ENCODE data around the gene SNAPC4.

SNAPC4 gene

GRCh38 chr9:136364942-136365774 is 34.8 kb downstream of the SNAPC4 start:
- Histone ChIP-seq H3K4me1 (ENCODE audit: control insufficient read depth in 1 of 2, insufficient read depth in 2 of 2, low read length in 2 of 2) (peaks cover 8 to 15% of the 10 kb centered on the region in 2 donors), H3K4me3 (ENCODE audit: low read depth in 1 of 2, low read length in 2 of 2) (no peak overlapping the region), H3K36me3 (ENCODE audit: control insufficient read depth in 1 of 2, insufficient read depth in 2 of 2, low read length in 2 of 2) (peaks cover 0 to 5% of the 10 kb centered on the region in 2 donors), H3K9ac (ENCODE audit: low read depth in 1 of 2, low read length in 2 of 2) (no peak overlapping the region), H3K27me3 (ENCODE audit: control insufficient read depth in 1 of 2, insufficient read depth in 2 of 2, low read length in 2 of 2) (no peaks in the 10 kb centered on the region), H3K9me3 (ENCODE audit: control insufficient read depth in 1 of 2, low read length in 2 of 2) (no peaks in the 10 kb centered on the region), H3K27ac (ENCODE audit: low read depth, low read length) (no peak overlapping the region)

GRCh38 chr9:136363949-136364748 is 35.8 kb downstream of the SNAPC4 start:
- H3K4me3 ChIP-seq (ENCODE audit: low read depth in 1 of 2, low read length in 2 of 2) = peak overlapping the region in 1 of 2 donors; percentile 32
- no peaks in the 10 kb centered on the region for H3K9me3 ChIP-seq (ENCODE audit: control insufficient read depth in 1 of 2, low read length in 2 of 2)
- H3K27ac ChIP-seq (ENCODE audit: low read depth, low read length) = no peak overlapping the region
- H3K36me3 ChIP-seq (ENCODE audit: control insufficient read depth in 1 of 2, insufficient read depth in 2 of 2, low read length in 2 of 2) = peaks cover 0 to 9% of the 10 kb centered on the region in 2 donors
- H3K9ac ChIP-seq (ENCODE audit: low read depth in 1 of 2, low read length in 2 of 2) = no peak overlapping the region
- no peaks in the 10 kb centered on the region for H3K27me3 ChIP-seq (ENCODE audit: control insufficient read depth in 1 of 2, insufficient read depth in 2 of 2, low read length in 2 of 2)
- H3K4me1 ChIP-seq (ENCODE audit: control insufficient read depth in 1 of 2, insufficient read depth in 2 of 2, low read length in 2 of 2) = peaks cover 8 to 15% of the 10 kb centered on the region in 2 donors

GRCh38 chr9:136363106-136363948 is 36.6 kb downstream of the SNAPC4 start, which contains the start of gene DNLZ:
Gene DNLZ, minus strand, starts transcription at chr9:136363744. Its CDS starts 30 bp downstream, at chr9:136363714.
- H3K27me3 ChIP-seq (ENCODE audit: control insufficient read depth in 1 of 2, insufficient read depth in 2 of 2, low read length in 2 of 2) = no peaks in the 10 kb centered on the region
- peaks cover 0 to 9% of the 10 kb centered on the region in 2 donors for H3K36me3 ChIP-seq (ENCODE audit: control insufficient read depth in 1 of 2, insufficient read depth in 2 of 2, low read length in 2 of 2)
- H3K4me3 ChIP-seq (ENCODE audit: low read depth in 1 of 2, low read length in 2 of 2) = peak within 1 kb of the TSS; percentile 56 to 77
- peak within 1 kb of the TSS; percentile 78 for H3K27ac ChIP-seq (ENCODE audit: low read depth, low read length)
- H3K9ac ChIP-seq (ENCODE audit: low read depth in 1 of 2, low read length in 2 of 2) = peak within 1 kb of the TSS; percentile 11 to 43
- no peaks in the 10 kb centered on the region for H3K9me3 ChIP-seq (ENCODE audit: control insufficient read depth in 1 of 2, low read length in 2 of 2)
- H3K4me1 ChIP-seq (ENCODE audit: control insufficient read depth in 1 of 2, insufficient read depth in 2 of 2, low read length in 2 of 2) = peaks cover 8 to 15% of the 10 kb centered on the region in 2 donors

- H3K4me1 ChIP-seq (ENCODE audit: control insufficient read depth in 1 of 2, insufficient read depth in 2 of 2, low read length in 2 of 2) = peaks cover 8 to 15% of the 10 kb centered on the region in 2 donors
- H3K27me3 ChIP-seq (ENCODE audit: control insufficient read depth in 1 of 2, insufficient read depth in 2 of 2, low read length in 2 of 2) = no peaks in the 10 kb centered on the region
- H3K36me3 ChIP-seq (ENCODE audit: control insufficient read depth in 1 of 2, insufficient read depth in 2 of 2, low read length in 2 of 2) = peaks cover 0 to 9% of the 10 kb centered on the region in 2 donors
- no peak overlapping the region for H3K4me3 ChIP-seq (ENCODE audit: low read depth in 1 of 2, low read length in 2 of 2)
- peak overlapping the region in 1 of 2 donors; percentile 11 for H3K9ac ChIP-seq (ENCODE audit: low read depth in 1 of 2, low read length in 2 of 2)
- no peak overlapping the region for H3K27ac ChIP-seq (ENCODE audit: low read depth, low read length)
- no peaks in the 10 kb centered on the region for H3K9me3 ChIP-seq (ENCODE audit: control insufficient read depth in 1 of 2, low read length in 2 of 2)
Observed at GRCh38 chr9:136362450-136362784, 37.6 kb downstream of the SNAPC4 start.

GRCh38 chr9:136361754-136362449 is 38.1 kb downstream of the SNAPC4 start:
- Histone ChIP-seq H3K4me1 (ENCODE audit: control insufficient read depth in 1 of 2, insufficient read depth in 2 of 2, low read length in 2 of 2) (peaks cover 8 to 15% of the 10 kb centered on the region in 2 donors), H3K4me3 (ENCODE audit: low read depth in 1 of 2, low read length in 2 of 2) (no peak overlapping the region), H3K27me3 (ENCODE audit: control insufficient read depth in 1 of 2, insufficient read depth in 2 of 2, low read length in 2 of 2) (no peaks in the 10 kb centered on the region), H3K36me3 (ENCODE audit: control insufficient read depth in 1 of 2, insufficient read depth in 2 of 2, low read length in 2 of 2) (peaks cover 0 to 9% of the 10 kb centered on the region in 2 donors), H3K9me3 (ENCODE audit: control insufficient read depth in 1 of 2, low read length in 2 of 2) (no peaks in the 10 kb centered on the region), H3K9ac (ENCODE audit: low read depth in 1 of 2, low read length in 2 of 2) (peak overlapping the region in 1 of 2 donors; percentile 11), H3K27ac (ENCODE audit: low read depth, low read length) (no peak overlapping the region)

GRCh38 chr9:136361047-136361753 is 38.8 kb downstream of the SNAPC4 start:
- Histone ChIP-seq H3K36me3 (ENCODE audit: control insufficient read depth in 1 of 2, insufficient read depth in 2 of 2, low read length in 2 of 2) (peaks cover 0 to 9% of the 10 kb centered on the region in 2 donors), H3K9ac (ENCODE audit: low read depth in 1 of 2, low read length in 2 of 2) (no peak overlapping the region), H3K9me3 (ENCODE audit: control insufficient read depth in 1 of 2, low read length in 2 of 2) (no peaks in the 10 kb centered on the region), H3K4me3 (ENCODE audit: low read depth in 1 of 2, low read length in 2 of 2) (no peak overlapping the region), H3K27me3 (ENCODE audit: control insufficient read depth in 1 of 2, insufficient read depth in 2 of 2, low read length in 2 of 2) (no peaks in the 10 kb centered on the region), H3K4me1 (ENCODE audit: control insufficient read depth in 1 of 2, insufficient read depth in 2 of 2, low read length in 2 of 2) (peaks cover 8 to 15% of the 10 kb centered on the region in 2 donors), H3K27ac (ENCODE audit: low read depth, low read length) (peak overlapping the region; percentile 20)

- Histone ChIP-seq H3K27ac (ENCODE audit: low read depth, low read length) (no peak overlapping the region), H3K36me3 (ENCODE audit: control insufficient read depth in 1 of 2, insufficient read depth in 2 of 2, low read length in 2 of 2) (peaks cover 0 to 9% of the 10 kb centered on the region in 2 donors), H3K9me3 (ENCODE audit: control insufficient read depth in 1 of 2, low read length in 2 of 2) (no peaks in the 10 kb centered on the region), H3K4me1 (ENCODE audit: control insufficient read depth in 1 of 2, insufficient read depth in 2 of 2, low read length in 2 of 2) (peaks cover 8 to 15% of the 10 kb centered on the region in 2 donors), H3K4me3 (ENCODE audit: low read depth in 1 of 2, low read length in 2 of 2) (no peak overlapping the region), H3K27me3 (ENCODE audit: control insufficient read depth in 1 of 2, insufficient read depth in 2 of 2, low read length in 2 of 2) (peaks cover 0 to 4% of the 10 kb centered on the region in 2 donors), H3K9ac (ENCODE audit: low read depth in 1 of 2, low read length in 2 of 2) (no peak overlapping the region)
Observed at GRCh38 chr9:136359774-136360718, 39.9 kb downstream of the SNAPC4 start.

GRCh38 chr9:136358888-136359287 is 41.1 kb downstream of the SNAPC4 start:
- peaks cover 0 to 4% of the 10 kb centered on the region in 2 donors for H3K27me3 ChIP-seq (ENCODE audit: control insufficient read depth in 1 of 2, insufficient read depth in 2 of 2, low read length in 2 of 2)
- H3K9ac ChIP-seq (ENCODE audit: low read depth in 1 of 2, low read length in 2 of 2) = no peak overlapping the region
- no peaks in the 10 kb centered on the region for H3K9me3 ChIP-seq (ENCODE audit: control insufficient read depth in 1 of 2, low read length in 2 of 2)
- H3K4me1 ChIP-seq (ENCODE audit: control insufficient read depth in 1 of 2, insufficient read depth in 2 of 2, low read length in 2 of 2) = peaks cover 8 to 12% of the 10 kb centered on the region in 2 donors
- H3K4me3 ChIP-seq (ENCODE audit: low read depth in 1 of 2, low read length in 2 of 2) = no peak overlapping the region
- peaks cover 0 to 9% of the 10 kb centered on the region in 2 donors for H3K36me3 ChIP-seq (ENCODE audit: control insufficient read depth in 1 of 2, insufficient read depth in 2 of 2, low read length in 2 of 2)
- no peak overlapping the region for H3K27ac ChIP-seq (ENCODE audit: low read depth, low read length)
